ENCODE data around the gene NOP9. TPM values are rescaled to one million over a fixed set of nuclear protein-coding genes. Genes with fewer than 3 reads are reported as not detected.

NOP9 gene
- total RNA-seq, 1 experiment from 2014 or later = 39.4 TPM

DNA sequence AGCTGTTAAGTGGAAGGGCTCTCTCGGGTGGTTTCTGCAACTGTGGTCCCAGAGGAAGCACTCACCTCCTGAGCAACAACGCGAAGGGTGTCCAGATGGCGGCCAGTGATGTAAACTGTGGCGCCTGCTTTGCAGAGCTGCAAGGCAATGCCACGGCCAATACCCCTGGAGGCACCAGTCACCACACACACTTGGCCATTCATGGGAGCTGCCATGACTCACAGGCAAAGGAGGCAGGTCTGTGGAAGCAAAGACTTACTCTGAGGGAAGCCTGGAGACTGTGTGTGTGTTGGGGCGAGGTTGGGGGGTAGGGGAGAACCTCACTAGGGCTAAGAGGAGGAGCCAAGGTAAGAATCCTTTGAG lies 777 bp upstream of the NOP9 start:
- Histone ChIP-seq H3K27me3 (ENCODE audit: insufficient read depth, low read length) (no peaks in the 10 kb centered on the region), H3K9me2 (ENCODE audit: insufficient read depth) (no peaks in the 10 kb centered on the region), H3K9ac (ENCODE audit: low read length) (peak overlapping the region; percentile 79), H3K36me3 (ENCODE audit: control insufficient read depth in 1 of 2, insufficient read depth in 2 of 2, low read length in 2 of 2) (peaks cover 27 to 34% of the 10 kb centered on the region in 2 experiments), H2AFZ (ENCODE audit: low read depth, low read length, poor library complexity, severe bottlenecking) (no peak overlapping the region), H3K4me2 (ENCODE audit: low read length) (peak overlapping the region; percentile 95), H3K4me3 (replicated peaks in 1 of 2; ENCODE audit: low read depth in 1 of 2, low read length in 2 of 2) (peak overlapping the region; percentile 66 to 80), H3K4me1 (ENCODE audit: control insufficient read depth in 1 of 2, insufficient read depth in 2 of 2, low read length in 2 of 2) (peaks cover 17 to 31% of the 10 kb centered on the region in 2 experiments), H3K79me2 (ENCODE audit: insufficient read depth, low read length) (peaks cover 28% of the 10 kb centered on the region), H3K27ac (ENCODE audit: low read depth, low read length) (peak overlapping the region; percentile 77), H3K9me3 (ENCODE audit: control insufficient read depth in 1 of 2, insufficient read depth in 1 of 2, low read depth in 1 of 2, low read length in 2 of 2) (no peaks in the 10 kb centered on the region), H4K20me1 (ENCODE audit: insufficient read depth) (no peaks in the 10 kb centered on the region)
- ChIA-PET RAD21 (ENCODE audit: low non-redundant PET in 1 of 2, low total read pairs in 2 of 2, uncharacterized antibody in 2 of 2, unreplicated experiment in 2 of 2) (interaction anchor here in 1 of 2 experiments (1.2 to 1.8 kb wide), 2 partner anchors 56 to 133 kb away, joined by 4 to 9 read pairs; partner anchors contain the start of gene TINF2), CTCF (interaction anchor here (0.6 to 4.7 kb wide), 9 partner anchors 8 to 667 kb away, joined by 3 to 71 read pairs (median 4); partner anchors contain the start of genes CIDEB, MDP1, RABGGTA and TINF2), POLR2A (interaction anchor here (0.8 to 3.7 kb wide), 4 partner anchors 9 to 85 kb away, joined by 3 to 30 read pairs (median 6); partner anchors contain the start of genes CHMP4A, RABGGTA and TINF2)
- DNase-seq (ENCODE audit: low read depth, low spot score) (peak; percentile 24), ATAC-seq (peak; percentile 45)
- TF ChIP-seq, protein P1, sequence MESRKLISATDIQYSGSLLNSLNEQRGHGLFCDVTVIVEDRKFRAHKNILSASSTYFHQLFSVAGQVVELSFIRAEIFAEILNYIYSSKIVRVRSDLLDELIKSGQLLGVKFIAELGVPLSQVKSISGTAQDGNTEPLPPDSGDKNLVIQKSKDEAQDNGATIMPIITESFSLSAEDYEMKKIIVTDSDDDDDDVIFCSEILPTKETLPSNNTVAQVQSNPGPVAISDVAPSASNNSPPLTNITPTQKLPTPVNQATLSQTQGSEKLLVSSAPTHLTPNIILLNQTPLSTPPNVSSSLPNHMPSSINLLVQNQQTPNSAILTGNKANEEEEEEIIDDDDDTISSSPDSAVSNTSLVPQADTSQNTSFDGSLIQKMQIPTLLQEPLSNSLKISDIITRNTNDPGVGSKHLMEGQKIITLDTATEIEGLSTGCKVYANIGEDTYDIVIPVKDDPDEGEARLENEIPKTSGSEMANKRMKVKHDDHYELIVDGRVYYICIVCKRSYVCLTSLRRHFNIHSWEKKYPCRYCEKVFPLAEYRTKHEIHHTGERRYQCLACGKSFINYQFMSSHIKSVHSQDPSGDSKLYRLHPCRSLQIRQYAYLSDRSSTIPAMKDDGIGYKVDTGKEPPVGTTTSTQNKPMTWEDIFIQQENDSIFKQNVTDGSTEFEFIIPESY (IDR thresholded peaks at IDR 0.05; ENCODE audit: extremely low read depth, insufficient replicate concordance, low read length) = no peak
- TF ChIP-seq ZNF274 (IDR thresholded peaks at IDR 0.05; ENCODE audit: low read depth, low read length) (no peak), SRF (IDR thresholded peaks at IDR 0.05; ENCODE audit: low read depth) (no peak), EGR1 (IDR thresholded peaks at IDR 0.05; ENCODE audit: low read depth) (no peak), REST (IDR thresholded peaks at IDR 0.05; ENCODE audit: low read depth) (no peak), POLR2A (IDR thresholded peaks at IDR 0.05; ENCODE audit: borderline replicate concordance, extremely low read depth, insufficient read depth, insufficient read length) (no peak), YY1 (IDR thresholded peaks at IDR 0.05; ENCODE audit: extremely low read depth, insufficient replicate concordance, low read depth, low read length) (no peak), JUND (IDR thresholded peaks at IDR 0.05) (no peak), EZH2 (IDR thresholded peaks at IDR 0.05) (no peak), FOSL1 (IDR thresholded peaks at IDR 0.05; ENCODE audit: low read depth) (no peak), POLR2AphosphoS5 (IDR thresholded peaks at IDR 0.05; ENCODE audit: low read depth, low read length) (no peak), CEBPB (IDR thresholded peaks at IDR 0.05; ENCODE audit: low read depth) (no peak), SIN3A (IDR thresholded peaks at IDR 0.05; ENCODE audit: low read depth) (no peak), ATF3 (IDR thresholded peaks at IDR 0.05) (no peak), CBX3 (IDR thresholded peaks at IDR 0.05; ENCODE audit: low read depth) (no peak), SP1 (IDR thresholded peaks at IDR 0.05; ENCODE audit: low read depth) (no peak), ELF1 (IDR thresholded peaks at IDR 0.05; ENCODE audit: borderline replicate concordance, low read depth) (no peak), EZH2phosphoT487 (IDR thresholded peaks at IDR 0.05; ENCODE audit: borderline replicate concordance) (no peak), CTCF (IDR thresholded peaks at IDR 0.05 in 2 of 3, conservative IDR thresholded peaks at IDR 0.05 in 1 of 3; ENCODE audit: borderline replicate concordance in 1 of 3, insufficient read depth in 1 of 3, low read depth in 2 of 3, low read length in 2 of 3) (no peak), MAX (IDR thresholded peaks at IDR 0.05) (no peak)
- intact Hi-C loops (cut with micrococcal nuclease) = loop anchor here (5.0 to 10.0 kb wide), 3 partner anchors 242 to 314 kb away; partner anchors contain the start of gene DHRS4L2
- no TSS peak for BruUV-seq (replicated peaks)
